ENCODE data around the gene RPL14. TPM values are rescaled to one million over a fixed set of nuclear protein-coding genes. Genes with fewer than 3 reads are reported as not detected.

RPL14 gene
- total and polyA plus RNA-seq, 2 of the 13 experiments (the other 11 are each of a cell fraction or from before 2014, with no cell fraction given): 502 to 1,291 TPM

GRCh38 chr3:40465456-40465855 lies 8.3 kb downstream of the RPL14 start (continued):
- TF ChIP-seq ZNF318 (CRISPR knock-in tag; IDR thresholded peaks at IDR 0.05) (no peak), CBX2 (IDR thresholded peaks at IDR 0.05; ENCODE audit: low read depth, low read length) (no peak), CBX2 (CRISPR knock-in tag; IDR thresholded peaks at IDR 0.05; ENCODE audit: low read depth) (no peak), MYNN (CRISPR knock-in tag; IDR thresholded peaks at IDR 0.05; ENCODE audit: low read depth) (no peak)

DNA sequence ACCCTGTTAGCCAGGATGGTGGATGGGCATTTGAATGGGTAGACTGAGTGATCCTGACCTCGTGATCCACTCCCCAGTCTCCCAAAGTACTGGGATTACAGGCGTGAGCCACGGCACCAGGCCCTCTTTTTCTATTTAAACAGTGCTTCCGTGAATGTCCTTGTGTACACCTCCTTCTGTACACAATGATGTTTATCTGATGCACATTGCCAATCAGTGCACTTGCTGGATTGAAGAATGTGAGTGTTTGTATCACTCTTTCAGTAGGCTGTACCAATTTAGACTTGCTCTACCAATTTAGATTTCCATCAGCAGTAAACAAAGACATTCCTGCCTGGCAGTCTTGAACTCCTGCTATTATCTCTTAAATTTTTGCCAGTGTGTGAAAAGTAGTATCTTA lies 10.9 kb downstream of the RPL14 start:
- Histone ChIP-seq H3K4me3 (replicated peaks in 1 of 3; ENCODE audit: insufficient read depth in 1 of 3, low read depth in 2 of 3, low read length in 3 of 3) (no peak overlapping the region), H3K4me1 (ENCODE audit: insufficient read depth, low read length) (peaks cover 12% of the 10 kb centered on the region), H3K36me3 (replicated peaks in 1 of 2; ENCODE audit: control insufficient read depth in 1 of 2, insufficient read depth in 2 of 2, low read length in 2 of 2) (peaks cover 0 to 9% of the 10 kb centered on the region in 2 experiments; a peak in 3 of 5 replicates), H3K27me3 (ENCODE audit: control insufficient read depth in 1 of 2, insufficient read depth in 2 of 2, low read length in 2 of 2) (no peaks in the 10 kb centered on the region), H3K27ac (ENCODE audit: extremely low read length, insufficient read depth, low read length) (no peak overlapping the region), H4K20me1 (ENCODE audit: insufficient read depth, low read length) (no peaks in the 10 kb centered on the region), H3K9me3 (ENCODE audit: low read length) (no peaks in the 10 kb centered on the region), H2AFZ (ENCODE audit: low read length) (no peak overlapping the region), H3K9ac (ENCODE audit: insufficient read depth, low read depth, low read length) (no peak overlapping the region), H3K79me2 (ENCODE audit: insufficient read depth, low read length) (no peaks in the 10 kb centered on the region), H3K4me2 (ENCODE audit: low read depth, low read length) (no peak overlapping the region)
- intact Hi-C loops (cut with micrococcal nuclease; ENCODE audit: unreplicated experiment) (no loop called here), in situ Hi-C loops (cut with HindIII; ENCODE audit: extremely low pct_ligation_motif_present, low pct_unique_long_range_greater_than_20kb) (no loop called here)
- DNase-seq (ENCODE audit: low spot score): peak; percentile 41
- WGBS (ENCODE audit: low lambda C conversion rate): 13% methylated on average over 3 of the region's 4 CpGs
- ChIA-PET CTCF (ENCODE audit: low intra/inter-chr PET ratio, low total read pairs) (no interaction called here), POLR2A (no interaction called here)
- no peak for FAIRE-seq
- BruUV-seq (replicated peaks): no TSS peak
- peak; percentile 73 for ATAC-seq
- TF ChIP-seq SOX5 (CRISPR knock-in tag; IDR thresholded peaks at IDR 0.05; ENCODE audit: borderline replicate concordance): 0 out of 2 replicates have a peak, but pooled peaks have one; percentile 22
- TF ChIP-seq SOX13 (IDR thresholded peaks at IDR 0.05): no peak
- 0 out of 4 replicates have a peak, but pooled peaks of 1 of the 2 experiments have one; percentile 45 for TF ChIP-seq SOX13 (CRISPR knock-in tag; conservative IDR thresholded peaks at IDR 0.05 in 1 of 2, IDR thresholded peaks at IDR 0.05 in 1 of 2)
- TF ChIP-seq, protein P1, sequence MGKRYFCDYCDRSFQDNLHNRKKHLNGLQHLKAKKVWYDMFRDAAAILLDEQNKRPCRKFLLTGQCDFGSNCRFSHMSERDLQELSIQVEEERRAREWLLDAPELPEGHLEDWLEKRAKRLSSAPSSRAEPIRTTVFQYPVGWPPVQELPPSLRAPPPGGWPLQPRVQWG (CRISPR knock-in tag; IDR thresholded peaks at IDR 0.05; ENCODE audit: borderline replicate concordance, low read depth): no peak
- peak; percentile 43; the same call in 1 of the 2 replicates for TF ChIP-seq RXRB (CRISPR knock-in tag; IDR thresholded peaks at IDR 0.05; ENCODE audit: borderline replicate concordance)
- TF ChIP-seq FOXP4 (CRISPR knock-in tag; IDR thresholded peaks at IDR 0.05): peak; percentile 72
- TF ChIP-seq FOXO1 (CRISPR knock-in tag; IDR thresholded peaks at IDR 0.05): peak; percentile 45; the same call in 1 of the 2 replicates
- TF ChIP-seq RFX1 (IDR thresholded peaks at IDR 0.05): no peak
